Measurements from ENCODE around the gene PSG1.
"Not testable (repeated sequence)": the region's sequence is repeated elsewhere in the genome, so short reads cannot be mapped to it uniquely, and the experiment has no call there.

Gene PSG1

GRCh38 chr19:42850981-42851717, 28.4 kb downstream of the PSG1 start:
- H3K4ac ChIP-seq (ENCODE audit: low read length): no peak overlapping the region
- H2AFZ ChIP-seq (ENCODE audit: low read length): no peak overlapping the region
- no peak overlapping the region for H4K8ac ChIP-seq (ENCODE audit: low read depth, low read length)
- H3K4me3 ChIP-seq (ENCODE audit: low read length in 2 of 2): no peak overlapping the region
- no peaks in the 10 kb centered on the region for H3K36me3 ChIP-seq (replicated peaks in 1 of 2; ENCODE audit: control insufficient read depth in 2 of 2, insufficient read depth in 2 of 2, low read length in 2 of 2)
- no peaks in the 10 kb centered on the region for H3K4me1 ChIP-seq (ENCODE audit: control insufficient read depth in 2 of 2, insufficient read depth in 1 of 2, low read depth in 1 of 2, low read length in 2 of 2)
- no peaks in the 10 kb centered on the region for H3K27me3 ChIP-seq (ENCODE audit: control insufficient read depth in 3 of 3, insufficient read depth in 3 of 3, low read depth in 1 of 3, low read length in 3 of 3)
- no CpG with 5 or more reads among the region's 6 CpGs for WGBS, 2 donors (ENCODE audit: extremely low coverage in 2 of 2, insufficient read length in 2 of 2, insufficient replicate concordance in 1 of 2)
- no peak for DNase-seq (ENCODE audit: low spot score)
- no peak overlapping the region for H3K23ac ChIP-seq (ENCODE audit: low read depth, low read length, poor library complexity)
- no peak overlapping the region for H3K9ac ChIP-seq (ENCODE audit: low read depth, low read length, poor library complexity)
- no peak overlapping the region for H3K4me2 ChIP-seq (ENCODE audit: insufficient read depth, low read length, poor library complexity, severe bottlenecking)
- no peak overlapping the region for H3K14ac ChIP-seq (ENCODE audit: low read length)
- no peak overlapping the region for H3K27ac ChIP-seq (replicated peaks; ENCODE audit: low read length)
- H2AK5ac ChIP-seq (ENCODE audit: low read depth, low read length): no peak overlapping the region
- H3K18ac ChIP-seq (ENCODE audit: low read length): no peak overlapping the region
- no peak overlapping the region for H2BK5ac ChIP-seq (ENCODE audit: low read length)
- H2BK12ac ChIP-seq (ENCODE audit: low read length): no peak overlapping the region
- H2BK15ac ChIP-seq (ENCODE audit: low read length): no peak overlapping the region
- no peak overlapping the region for H4K91ac ChIP-seq (ENCODE audit: low read depth, low read length, poor library complexity)
- H2BK120ac ChIP-seq (ENCODE audit: low read depth, low read length): no peak overlapping the region
- peaks cover 0 to 4% of the 10 kb centered on the region in 2 donors for H3K9me3 ChIP-seq (replicated peaks in 1 of 2; ENCODE audit: control insufficient read depth in 2 of 2, insufficient read depth in 1 of 2, low read depth in 1 of 2, low read length in 2 of 2)
- H3K79me1 ChIP-seq (ENCODE audit: low read depth, low read length): no peaks in the 10 kb centered on the region

GRCh38 chr19:42846597-42846996, 32.9 kb downstream of the PSG1 start:
- no peak overlapping the region for H2BK12ac ChIP-seq (ENCODE audit: low read length)
- H3K4ac ChIP-seq (ENCODE audit: low read length): no peak overlapping the region
- no peak overlapping the region for H3K27ac ChIP-seq (replicated peaks; ENCODE audit: low read length)
- no peak overlapping the region for H3K23ac ChIP-seq (ENCODE audit: low read depth, low read length, poor library complexity)
- H2AK5ac ChIP-seq (ENCODE audit: low read depth, low read length): no peak overlapping the region
- no peak for DNase-seq (ENCODE audit: low spot score)
- no peak overlapping the region for H4K8ac ChIP-seq (ENCODE audit: low read depth, low read length)
- no CpG with 5 or more reads among the region's 2 CpGs for WGBS, 2 donors (ENCODE audit: extremely low coverage in 2 of 2, insufficient read length in 2 of 2, insufficient replicate concordance in 1 of 2)
- H2BK15ac ChIP-seq (ENCODE audit: low read length): no peak overlapping the region
- no peak overlapping the region for H3K4me2 ChIP-seq (ENCODE audit: insufficient read depth, low read length, poor library complexity, severe bottlenecking)
- no peaks in the 10 kb centered on the region for H3K4me1 ChIP-seq (ENCODE audit: control insufficient read depth in 2 of 2, insufficient read depth in 1 of 2, low read depth in 1 of 2, low read length in 2 of 2)
- H2AFZ ChIP-seq (ENCODE audit: low read length): no peak overlapping the region
- H3K14ac ChIP-seq (ENCODE audit: low read length): no peak overlapping the region
- no peak overlapping the region for H3K9ac ChIP-seq (ENCODE audit: low read depth, low read length, poor library complexity)
- no peak overlapping the region for H2BK120ac ChIP-seq (ENCODE audit: low read depth, low read length)
- no peak overlapping the region for H3K18ac ChIP-seq (ENCODE audit: low read length)
- no peaks in the 10 kb centered on the region for H3K79me1 ChIP-seq (ENCODE audit: low read depth, low read length)
- no peak overlapping the region for H2BK5ac ChIP-seq (ENCODE audit: low read length)
- H3K36me3 ChIP-seq (replicated peaks in 1 of 2; ENCODE audit: control insufficient read depth in 2 of 2, insufficient read depth in 2 of 2, low read length in 2 of 2): no peaks in the 10 kb centered on the region
- H3K9me3 ChIP-seq (replicated peaks in 1 of 2; ENCODE audit: control insufficient read depth in 2 of 2, insufficient read depth in 1 of 2, low read depth in 1 of 2, low read length in 2 of 2): peaks cover 0 to 3% of the 10 kb centered on the region in 2 donors
- no peaks in the 10 kb centered on the region for H3K27me3 ChIP-seq (ENCODE audit: control insufficient read depth in 3 of 3, insufficient read depth in 3 of 3, low read depth in 1 of 3, low read length in 3 of 3)
- H4K91ac ChIP-seq (ENCODE audit: low read depth, low read length, poor library complexity): no peak overlapping the region
- H3K4me3 ChIP-seq (ENCODE audit: low read length in 2 of 2): no peak overlapping the region

DNA sequence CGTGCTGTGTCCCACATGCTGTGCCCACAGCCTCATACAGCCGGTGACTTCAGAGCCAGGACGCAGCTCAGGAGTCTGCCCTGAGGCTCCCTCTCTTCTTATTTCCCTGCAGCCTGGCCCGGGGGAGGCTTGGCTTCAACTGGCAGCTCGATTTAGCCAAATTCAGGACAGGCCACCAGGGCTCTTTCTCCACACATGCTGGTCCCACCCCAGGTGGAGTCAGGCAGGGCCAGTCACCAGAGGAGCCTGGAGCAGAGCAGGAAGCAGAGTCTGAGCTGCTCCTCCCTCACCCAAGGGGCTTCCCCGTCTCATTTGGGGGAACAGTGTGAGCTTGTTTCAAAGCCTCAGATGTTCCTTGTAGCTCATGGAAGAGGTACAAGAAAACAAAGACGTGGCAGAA, 35.9 kb downstream of the PSG1 start:
- H3K14ac ChIP-seq (ENCODE audit: low read length): not testable (repeated sequence)

GRCh38 chr19:42832746-42833442, 46.6 kb downstream of the PSG1 start:
- not testable (repeated sequence) for H3K4ac ChIP-seq (ENCODE audit: low read length); H3K36me3 ChIP-seq (replicated peaks in 1 of 2; ENCODE audit: control insufficient read depth in 2 of 2, insufficient read depth in 2 of 2, low read length in 2 of 2); H2AK5ac ChIP-seq (ENCODE audit: low read depth, low read length); H2BK5ac ChIP-seq (ENCODE audit: low read length); H3K27ac ChIP-seq (replicated peaks; ENCODE audit: low read length); H4K8ac ChIP-seq (ENCODE audit: low read depth, low read length); H3K14ac ChIP-seq (ENCODE audit: low read length); H2AFZ ChIP-seq (ENCODE audit: low read length); H4K91ac ChIP-seq (ENCODE audit: low read depth, low read length, poor library complexity); H3K4me3 ChIP-seq (ENCODE audit: low read length in 2 of 2); H2BK12ac ChIP-seq (ENCODE audit: low read length); H3K9ac ChIP-seq (ENCODE audit: low read depth, low read length, poor library complexity); H3K79me1 ChIP-seq (ENCODE audit: low read depth, low read length); H3K9me3 ChIP-seq (replicated peaks in 1 of 2; ENCODE audit: control insufficient read depth in 2 of 2, insufficient read depth in 1 of 2, low read depth in 1 of 2, low read length in 2 of 2); H3K4me1 ChIP-seq (ENCODE audit: control insufficient read depth in 2 of 2, insufficient read depth in 1 of 2, low read depth in 1 of 2, low read length in 2 of 2); H3K4me2 ChIP-seq (ENCODE audit: insufficient read depth, low read length, poor library complexity, severe bottlenecking); H2BK15ac ChIP-seq (ENCODE audit: low read length); DNase-seq (ENCODE audit: low spot score); H3K18ac ChIP-seq (ENCODE audit: low read length); H2BK120ac ChIP-seq (ENCODE audit: low read depth, low read length); H3K23ac ChIP-seq (ENCODE audit: low read depth, low read length, poor library complexity); H3K27me3 ChIP-seq (ENCODE audit: control insufficient read depth in 3 of 3, insufficient read depth in 3 of 3, low read depth in 1 of 3, low read length in 3 of 3)
- no CpG with 5 or more reads among the region's 9 CpGs for WGBS, 2 donors (ENCODE audit: extremely low coverage in 2 of 2, insufficient read length in 2 of 2, insufficient replicate concordance in 1 of 2)

More for the DNA sequence above, 35.9 kb downstream of the PSG1 start:
- not testable (repeated sequence) for H2BK12ac ChIP-seq (ENCODE audit: low read length); H3K4me2 ChIP-seq (ENCODE audit: insufficient read depth, low read length, poor library complexity, severe bottlenecking); H2BK5ac ChIP-seq (ENCODE audit: low read length); H4K8ac ChIP-seq (ENCODE audit: low read depth, low read length); H4K91ac ChIP-seq (ENCODE audit: low read depth, low read length, poor library complexity); H3K36me3 ChIP-seq (replicated peaks in 1 of 2; ENCODE audit: control insufficient read depth in 2 of 2, insufficient read depth in 2 of 2, low read length in 2 of 2); H2AK5ac ChIP-seq (ENCODE audit: low read depth, low read length); H3K4me3 ChIP-seq (ENCODE audit: low read length in 2 of 2); H3K18ac ChIP-seq (ENCODE audit: low read length); H2BK120ac ChIP-seq (ENCODE audit: low read depth, low read length); DNase-seq (ENCODE audit: low spot score); H3K9ac ChIP-seq (ENCODE audit: low read depth, low read length, poor library complexity); H3K27me3 ChIP-seq (ENCODE audit: control insufficient read depth in 3 of 3, insufficient read depth in 3 of 3, low read depth in 1 of 3, low read length in 3 of 3); H3K9me3 ChIP-seq (replicated peaks in 1 of 2; ENCODE audit: control insufficient read depth in 2 of 2, insufficient read depth in 1 of 2, low read depth in 1 of 2, low read length in 2 of 2); H3K4ac ChIP-seq (ENCODE audit: low read length); H3K79me1 ChIP-seq (ENCODE audit: low read depth, low read length); H2BK15ac ChIP-seq (ENCODE audit: low read length); H2AFZ ChIP-seq (ENCODE audit: low read length); H3K4me1 ChIP-seq (ENCODE audit: control insufficient read depth in 2 of 2, insufficient read depth in 1 of 2, low read depth in 1 of 2, low read length in 2 of 2); H3K27ac ChIP-seq (replicated peaks; ENCODE audit: low read length); H3K23ac ChIP-seq (ENCODE audit: low read depth, low read length, poor library complexity)
- no CpG with 5 or more reads among the region's 7 CpGs for WGBS, 2 donors (ENCODE audit: extremely low coverage in 2 of 2, insufficient read length in 2 of 2, insufficient replicate concordance in 1 of 2)

All from neuronal stem cell (in vitro differentiated cells).